ENCODE data around the gene C4orf50.

DNA sequence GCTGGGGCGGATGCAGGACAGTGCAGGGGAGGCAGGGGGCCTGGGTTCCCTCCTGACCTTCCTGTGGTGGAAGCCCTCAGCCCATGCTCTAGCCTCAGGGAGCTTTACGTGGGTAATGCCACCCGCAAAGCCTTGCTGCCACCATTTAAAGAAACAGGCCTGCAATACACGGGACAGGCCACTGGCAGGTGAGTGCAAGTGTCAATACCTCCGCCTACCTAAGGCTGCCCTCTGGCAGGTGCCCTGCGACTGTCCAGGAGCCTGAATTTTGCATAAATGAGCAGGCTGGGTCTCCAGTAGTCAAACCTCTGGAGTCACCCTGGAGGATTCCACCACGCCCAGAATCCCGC lies 131.2 kb downstream of the C4orf50 start:
- TF ChIP-seq CTCF (IDR thresholded peaks at IDR 0.05; ENCODE audit: low read depth, low read length) (no peak), EZH2phosphoT487 (IDR thresholded peaks at IDR 0.05; ENCODE audit: low read depth) (no peak)
